Trophoblast cell (in vitro differentiated cells and primary cell): Measurements from ENCODE around the gene SMPX.

ENCODE experiments used
- DNase-seq, 2 donors: peaks; one replicate each; pipeline ENCODE4 v3.0.0-alpha.2; 2016
- H2AFZ ChIP-seq: 2 replicates; pipeline ENCODE4 v1.6.1; 2013; ENCODE audit warnings: low read length, moderate library complexity, mild to moderate bottlenecking; ENCODE audit not compliant: insufficient read depth, poor library complexity
- H2AK5ac ChIP-seq: 2 replicates; pipeline ENCODE4 v1.6.1; 2013; ENCODE audit warnings: mild to moderate bottlenecking, low read length
- H2BK120ac ChIP-seq: 2 replicates; pipeline ENCODE4 v1.6.1; 2013; ENCODE audit warnings: low read length, mild to moderate bottlenecking, moderate library complexity; ENCODE audit not compliant: insufficient read depth, poor library complexity
- H2BK12ac ChIP-seq: 2 replicates; pipeline ENCODE4 v1.6.1; 2013; ENCODE audit warnings: mild to moderate bottlenecking, low read length, moderate library complexity
- H2BK5ac ChIP-seq: 2 replicates; pipeline ENCODE4 v1.6.1; 2013; ENCODE audit warnings: low read length, low read depth, moderate library complexity, mild to moderate bottlenecking; ENCODE audit not compliant: poor library complexity
- H3K14ac ChIP-seq: 2 replicates; pipeline ENCODE4 v1.6.1; 2013; ENCODE audit warnings: mild to moderate bottlenecking, low read length
- H3K18ac ChIP-seq: 2 replicates; pipeline ENCODE4 v1.6.1; 2013; ENCODE audit warnings: mild to moderate bottlenecking, low read length
- H3K23ac ChIP-seq: 2 replicates; pipeline ENCODE4 v1.6.1; 2013; ENCODE audit warnings: low read length
- H3K27ac ChIP-seq: 2 replicates; pipeline ENCODE4 v1.5.1; 2013; ENCODE audit warnings: low read depth, mild to moderate bottlenecking, inconsistent platforms, low read length, moderate library complexity
- H3K27me3 ChIP-seq: 2 replicates; pipeline ENCODE4 v1.6.1; 2013; ENCODE audit warnings: inconsistent platforms, mild to moderate bottlenecking, low read length, moderate library complexity; ENCODE audit not compliant: insufficient read depth
- H3K36me3 ChIP-seq, 2 experiments: 1 replicate in 1 of 2; 2 replicates in 1 of 2; pipeline ENCODE4 v1.6.1; 2013; ENCODE audit warnings: low read length in 2 of 2, mild to moderate bottlenecking in 2 of 2, moderate library complexity in 1 of 2; ENCODE audit not compliant: insufficient read depth in 2 of 2, control insufficient read depth in 1 of 2
- H3K4ac ChIP-seq: 2 replicates; pipeline ENCODE4 v1.6.1; 2013; ENCODE audit warnings: low read depth, mild to moderate bottlenecking, low read length, moderate library complexity
- H3K4me1 ChIP-seq, 2 experiments: 1 replicate in 1 of 2; 2 replicates in 1 of 2; pipeline ENCODE4 v1.6.1; 2013; ENCODE audit warnings: low read length in 2 of 2, mild to moderate bottlenecking in 2 of 2, moderate library complexity in 1 of 2; ENCODE audit not compliant: insufficient read depth in 2 of 2, control insufficient read depth in 1 of 2
- H3K4me2 ChIP-seq: 2 replicates; pipeline ENCODE4 v1.6.1; 2013; ENCODE audit warnings: inconsistent platforms, mild to moderate bottlenecking, low read length, moderate library complexity
- H3K4me3 ChIP-seq: 2 replicates; pipeline ENCODE4 v1.5.1; 2013; ENCODE audit warnings: mild to moderate bottlenecking, low read depth, low read length, inconsistent platforms
- H3K79me1 ChIP-seq: one replicate; pipeline ENCODE4 v1.6.1; 2013; ENCODE audit warnings: low read length
- H3K79me2 ChIP-seq: 2 replicates; pipeline ENCODE4 v1.6.1; 2013; ENCODE audit warnings: low read length, mild to moderate bottlenecking; ENCODE audit not compliant: control insufficient read depth, insufficient read depth, poor library complexity
- H3K9ac ChIP-seq: 2 replicates; pipeline ENCODE4 v1.6.1; 2013; ENCODE audit warnings: mild to moderate bottlenecking, low read length
- H3K9me3 ChIP-seq: 2 replicates; pipeline ENCODE4 v1.6.1; 2013; ENCODE audit warnings: low read depth, mild to moderate bottlenecking, control low read depth, inconsistent platforms, low read length; ENCODE audit not compliant: insufficient read depth
- H4K12ac ChIP-seq: 2 replicates; pipeline ENCODE4 v1.6.1; 2013; ENCODE audit warnings: low read depth, mild to moderate bottlenecking, low read length, moderate library complexity
- H4K8ac ChIP-seq: 2 replicates; pipeline ENCODE4 v1.6.1; 2013; ENCODE audit warnings: low read depth, mild to moderate bottlenecking, low read length, moderate library complexity
- H4K91ac ChIP-seq: one replicate; pipeline ENCODE4 v1.6.1; 2013; ENCODE audit warnings: low read depth, mild to moderate bottlenecking, low read length, moderate library complexity
- WGBS: extraction: QIAGEN DNeasy Blood & Tissue Kit; methylation state at CpG from one replicate; pipeline ENCODE4 v1.1.7; 2013; ENCODE audit warnings: missing lambda C conversion rate; ENCODE audit not compliant: insufficient read length, insufficient coverage; ENCODE audit errors: extremely low coverage; 5-methylcytosine and 5-hydroxymethylcytosine counted together

Gene SMPX

GRCh38 chrX:21678048-21678612 is 79.8 kb downstream of the SMPX start:
- H2AK5ac ChIP-seq, result no peak overlapping the region
- H3K4me1 ChIP-seq, result no peaks in the 10 kb centered on the region
- no peaks in the 10 kb centered on the region for H3K79me1 ChIP-seq
- no CpG with 5 or more reads among the region's 4 CpGs for WGBS
- no peaks in the 10 kb centered on the region for H3K79me2 ChIP-seq
- H3K9ac ChIP-seq, result no peak overlapping the region
- no peak overlapping the region for H4K91ac ChIP-seq
- H3K27me3 ChIP-seq, result no peaks in the 10 kb centered on the region
- no peak overlapping the region for H3K14ac ChIP-seq
- H3K4me3 ChIP-seq, result no peak overlapping the region
- no peak overlapping the region for H4K8ac ChIP-seq
- DNase-seq, result no peak
- H2BK12ac ChIP-seq, result no peak overlapping the region
- no peak overlapping the region for H3K27ac ChIP-seq
- H2BK120ac ChIP-seq, result no peak overlapping the region
- no peaks in the 10 kb centered on the region for H3K36me3 ChIP-seq
- H4K12ac ChIP-seq, result no peak overlapping the region
- no peak overlapping the region for H2AFZ ChIP-seq
- no peak overlapping the region for H3K18ac ChIP-seq
- no peak overlapping the region for H2BK5ac ChIP-seq
- no peak overlapping the region for H3K4me2 ChIP-seq
- H3K9me3 ChIP-seq, result no peaks in the 10 kb centered on the region
- H3K23ac ChIP-seq, result no peak overlapping the region
- H3K4ac ChIP-seq, result no peak overlapping the region

- H4K12ac ChIP-seq, result no peak overlapping the region
- no peak overlapping the region for H3K9ac ChIP-seq
- no peak overlapping the region for H3K18ac ChIP-seq
- H3K23ac ChIP-seq, result no peak overlapping the region
- no peak overlapping the region for H2AK5ac ChIP-seq
- no peaks in the 10 kb centered on the region for H3K27me3 ChIP-seq
- no CpG with 5 or more reads among the region's 2 CpGs for WGBS
- H4K91ac ChIP-seq, result no peak overlapping the region
- no peak overlapping the region for H2BK12ac ChIP-seq
- no peak overlapping the region for H2BK120ac ChIP-seq
- no peaks in the 10 kb centered on the region for H3K9me3 ChIP-seq
- H3K4me1 ChIP-seq, result no peaks in the 10 kb centered on the region
- H3K14ac ChIP-seq, result no peak overlapping the region
- no peaks in the 10 kb centered on the region for H3K79me2 ChIP-seq
- no peaks in the 10 kb centered on the region for H3K79me1 ChIP-seq
- H2AFZ ChIP-seq, result no peak overlapping the region
- H3K27ac ChIP-seq, result no peak overlapping the region
- no peaks in the 10 kb centered on the region for H3K36me3 ChIP-seq
- DNase-seq, result no peak
- H2BK5ac ChIP-seq, result no peak overlapping the region
- no peak overlapping the region for H3K4me2 ChIP-seq
- no peak overlapping the region for H3K4me3 ChIP-seq
- H3K4ac ChIP-seq, result no peak overlapping the region
- H4K8ac ChIP-seq, result no peak overlapping the region
Measured at GRCh38 chrX:21675931-21676330, 82.0 kb downstream of the SMPX start.

GRCh38 chrX:21674430-21675186 is 83.3 kb downstream of the SMPX start:
- no peak overlapping the region for H4K91ac ChIP-seq
- no peak overlapping the region for H4K12ac ChIP-seq
- no peak overlapping the region for H2AFZ ChIP-seq
- H3K79me2 ChIP-seq, result no peaks in the 10 kb centered on the region
- H3K36me3 ChIP-seq, result no peaks in the 10 kb centered on the region
- no peaks in the 10 kb centered on the region for H3K4me1 ChIP-seq
- no peak overlapping the region for H2BK120ac ChIP-seq
- no peak overlapping the region for H3K18ac ChIP-seq
- H3K27ac ChIP-seq, result no peak overlapping the region
- no peak overlapping the region for H2BK5ac ChIP-seq
- no peak overlapping the region for H3K9ac ChIP-seq
- H4K8ac ChIP-seq, result no peak overlapping the region
- H3K23ac ChIP-seq, result no peak overlapping the region
- no peaks in the 10 kb centered on the region for H3K27me3 ChIP-seq
- no peak for DNase-seq
- no peaks in the 10 kb centered on the region for H3K79me1 ChIP-seq
- H2AK5ac ChIP-seq, result no peak overlapping the region
- no peak overlapping the region for H3K4me3 ChIP-seq
- H3K14ac ChIP-seq, result no peak overlapping the region
- H2BK12ac ChIP-seq, result no peak overlapping the region
- WGBS, result no CpG with 5 or more reads among the region's 4 CpGs
- H3K4me2 ChIP-seq, result no peak overlapping the region
- H3K4ac ChIP-seq, result no peak overlapping the region
- no peaks in the 10 kb centered on the region for H3K9me3 ChIP-seq

- Histone ChIP-seq H3K18ac (no peak overlapping the region), H3K9me3 (no peaks in the 10 kb centered on the region), H2BK12ac (no peak overlapping the region), H3K79me2 (no peaks in the 10 kb centered on the region), H3K4me2 (no peak overlapping the region), H3K4ac (no peak overlapping the region), H3K79me1 (no peaks in the 10 kb centered on the region), H3K9ac (no peak overlapping the region), H3K14ac (no peak overlapping the region), H4K91ac (no peak overlapping the region), H3K36me3 (no peaks in the 10 kb centered on the region), H3K23ac (no peak overlapping the region), H2AK5ac (no peak overlapping the region), H4K8ac (no peak overlapping the region), H2BK5ac (no peak overlapping the region), H4K12ac (no peak overlapping the region), H3K27me3 (no peaks in the 10 kb centered on the region), H2BK120ac (no peak overlapping the region), H2AFZ (no peak overlapping the region), H3K27ac (no peak overlapping the region), H3K4me3 (no peak overlapping the region), H3K4me1 (no peaks in the 10 kb centered on the region)
- DNase-seq, result no peak
- no CpG with 5 or more reads among the region's 4 CpGs for WGBS
Measured at GRCh38 chrX:21666679-21667078, 91.2 kb downstream of the SMPX start.
